MM.1S (cell line): ENCODE measurements around the gene TNFRSF8.

Experiments
- EZH2 ChIP-seq: fragments of 300-600 bp; sonication (generic); optimal IDR thresholded peaks from 2 replicates; pipeline ENCODE3; 2017; ENCODE audit warnings: low read depth, mild to moderate bottlenecking, antibody characterized with exemption, low read length, mixed read lengths
- EZH2phosphoT487 ChIP-seq: fragments of 300-600 bp; sonication (generic); IDR thresholded peaks from 2 replicates; pipeline ENCODE4 v1.6.1; 2018; ENCODE audit warnings: antibody characterized with exemption, low read length
- TF ChIP-seq, protein P1 (sequence below): fragments of 300-600 bp; sonication (generic); IDR thresholded peaks from 2 replicates; pipeline ENCODE4 v1.5.1; 2016; ENCODE audit warnings: antibody characterized with exemption, low read length, mixed read lengths

- TF ChIP-seq, protein P1, sequence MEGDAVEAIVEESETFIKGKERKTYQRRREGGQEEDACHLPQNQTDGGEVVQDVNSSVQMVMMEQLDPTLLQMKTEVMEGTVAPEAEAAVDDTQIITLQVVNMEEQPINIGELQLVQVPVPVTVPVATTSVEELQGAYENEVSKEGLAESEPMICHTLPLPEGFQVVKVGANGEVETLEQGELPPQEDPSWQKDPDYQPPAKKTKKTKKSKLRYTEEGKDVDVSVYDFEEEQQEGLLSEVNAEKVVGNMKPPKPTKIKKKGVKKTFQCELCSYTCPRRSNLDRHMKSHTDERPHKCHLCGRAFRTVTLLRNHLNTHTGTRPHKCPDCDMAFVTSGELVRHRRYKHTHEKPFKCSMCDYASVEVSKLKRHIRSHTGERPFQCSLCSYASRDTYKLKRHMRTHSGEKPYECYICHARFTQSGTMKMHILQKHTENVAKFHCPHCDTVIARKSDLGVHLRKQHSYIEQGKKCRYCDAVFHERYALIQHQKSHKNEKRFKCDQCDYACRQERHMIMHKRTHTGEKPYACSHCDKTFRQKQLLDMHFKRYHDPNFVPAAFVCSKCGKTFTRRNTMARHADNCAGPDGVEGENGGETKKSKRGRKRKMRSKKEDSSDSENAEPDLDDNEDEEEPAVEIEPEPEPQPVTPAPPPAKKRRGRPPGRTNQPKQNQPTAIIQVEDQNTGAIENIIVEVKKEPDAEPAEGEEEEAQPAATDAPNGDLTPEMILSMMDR, result no peak
- no peak for TF ChIP-seq EZH2
- no peak for TF ChIP-seq EZH2phosphoT487
These were observed 123.5 kb downstream of the TNFRSF8 start for GRCh38 chr1:12186679-12186985.
